Testis (tissue), 2 donors: ENCODE results near the gene USP47.

Experiments used
- POLR2A ChIP-seq: fragments of 450-650 bp; IDR thresholded peaks from one replicate; pipeline ENCODE4 v1.6.1; 2017; ENCODE audit warnings: antibody characterized with exemption, mild to moderate bottlenecking, moderate library complexity
- TF ChIP-seq, protein P1 (sequence below), 3 experiments: fragments of 450-650 bp in 2 of 3; fragments of 200-600 bp in 1 of 3; sonication (generic) in 1 of 3; IDR thresholded peaks; one replicate each; pipeline ENCODE4 v1.5.1; 2016 to 2019; ENCODE audit warnings: antibody characterized with exemption in 3 of 3, mild to moderate bottlenecking in 2 of 3, moderate library complexity in 1 of 3

DNA sequence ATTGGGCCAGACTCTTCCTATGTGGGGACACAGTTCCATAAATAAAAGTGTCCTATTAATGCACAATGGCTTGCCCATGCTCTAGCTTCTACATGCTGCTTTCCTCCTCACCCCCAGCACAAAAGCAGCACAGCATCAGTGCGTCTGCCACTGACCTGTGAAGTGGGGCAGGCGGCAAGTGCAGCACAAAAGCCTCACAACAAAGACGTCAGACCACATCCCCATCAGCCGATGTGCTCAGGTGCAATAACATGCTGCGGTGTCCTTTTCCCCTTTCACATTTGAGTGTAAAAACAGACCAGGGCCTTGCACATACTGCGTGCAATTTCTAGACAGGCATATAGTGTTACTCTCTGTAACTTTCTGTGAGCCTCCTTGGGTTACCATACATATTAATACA lies 153.8 kb downstream of the USP47 start:
- no peak for TF ChIP-seq POLR2A
- TF ChIP-seq, protein P1, sequence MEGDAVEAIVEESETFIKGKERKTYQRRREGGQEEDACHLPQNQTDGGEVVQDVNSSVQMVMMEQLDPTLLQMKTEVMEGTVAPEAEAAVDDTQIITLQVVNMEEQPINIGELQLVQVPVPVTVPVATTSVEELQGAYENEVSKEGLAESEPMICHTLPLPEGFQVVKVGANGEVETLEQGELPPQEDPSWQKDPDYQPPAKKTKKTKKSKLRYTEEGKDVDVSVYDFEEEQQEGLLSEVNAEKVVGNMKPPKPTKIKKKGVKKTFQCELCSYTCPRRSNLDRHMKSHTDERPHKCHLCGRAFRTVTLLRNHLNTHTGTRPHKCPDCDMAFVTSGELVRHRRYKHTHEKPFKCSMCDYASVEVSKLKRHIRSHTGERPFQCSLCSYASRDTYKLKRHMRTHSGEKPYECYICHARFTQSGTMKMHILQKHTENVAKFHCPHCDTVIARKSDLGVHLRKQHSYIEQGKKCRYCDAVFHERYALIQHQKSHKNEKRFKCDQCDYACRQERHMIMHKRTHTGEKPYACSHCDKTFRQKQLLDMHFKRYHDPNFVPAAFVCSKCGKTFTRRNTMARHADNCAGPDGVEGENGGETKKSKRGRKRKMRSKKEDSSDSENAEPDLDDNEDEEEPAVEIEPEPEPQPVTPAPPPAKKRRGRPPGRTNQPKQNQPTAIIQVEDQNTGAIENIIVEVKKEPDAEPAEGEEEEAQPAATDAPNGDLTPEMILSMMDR (IDR thresholded peaks at IDR 0.05), result no peak
